Upper lobe of left lung (tissue), 4 donors: Measurements from ENCODE around the gene CPNE4.

Experiments
- EP300 ChIP-seq, 4 donors: sonication (generic); formaldehyde crosslinking; IDR thresholded peaks; one replicate each; pipeline ENCODE4 v1.5.1; 2017; ENCODE audit warnings: antibody characterized with exemption in 4 of 4, control low read depth in 2 of 4
- TF ChIP-seq, protein P1 (sequence below), 6 experiments: fragments of 450-650 bp in 4 of 6; fragments of 200-600 bp in 2 of 6; sonication (generic) in 2 of 6; IDR thresholded peaks; one replicate each; pipeline ENCODE4 v1.5.1; 2016 to 2019; ENCODE audit warnings: antibody characterized with exemption in 6 of 6

DNA sequence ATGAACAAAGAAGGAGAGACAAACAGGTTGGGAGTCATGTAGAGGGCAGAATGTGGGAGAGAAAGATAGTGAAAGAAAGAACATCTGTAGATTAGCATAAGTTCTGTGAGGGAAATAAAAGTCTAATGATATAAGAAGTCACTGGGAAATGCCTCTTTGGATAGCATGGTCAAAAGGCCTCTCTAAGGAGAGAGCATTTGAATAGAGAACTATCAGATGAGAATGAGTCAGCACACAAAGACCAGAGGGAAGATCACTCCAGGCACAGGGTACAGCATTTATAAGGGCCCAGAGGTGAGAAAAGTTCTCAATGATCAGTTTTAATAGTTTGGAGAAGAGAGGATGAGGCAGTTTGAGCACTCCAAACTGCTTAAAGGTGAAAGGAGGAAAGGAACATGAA, 7.9 kb upstream of the CPNE4 start:
- TF ChIP-seq, protein P1, sequence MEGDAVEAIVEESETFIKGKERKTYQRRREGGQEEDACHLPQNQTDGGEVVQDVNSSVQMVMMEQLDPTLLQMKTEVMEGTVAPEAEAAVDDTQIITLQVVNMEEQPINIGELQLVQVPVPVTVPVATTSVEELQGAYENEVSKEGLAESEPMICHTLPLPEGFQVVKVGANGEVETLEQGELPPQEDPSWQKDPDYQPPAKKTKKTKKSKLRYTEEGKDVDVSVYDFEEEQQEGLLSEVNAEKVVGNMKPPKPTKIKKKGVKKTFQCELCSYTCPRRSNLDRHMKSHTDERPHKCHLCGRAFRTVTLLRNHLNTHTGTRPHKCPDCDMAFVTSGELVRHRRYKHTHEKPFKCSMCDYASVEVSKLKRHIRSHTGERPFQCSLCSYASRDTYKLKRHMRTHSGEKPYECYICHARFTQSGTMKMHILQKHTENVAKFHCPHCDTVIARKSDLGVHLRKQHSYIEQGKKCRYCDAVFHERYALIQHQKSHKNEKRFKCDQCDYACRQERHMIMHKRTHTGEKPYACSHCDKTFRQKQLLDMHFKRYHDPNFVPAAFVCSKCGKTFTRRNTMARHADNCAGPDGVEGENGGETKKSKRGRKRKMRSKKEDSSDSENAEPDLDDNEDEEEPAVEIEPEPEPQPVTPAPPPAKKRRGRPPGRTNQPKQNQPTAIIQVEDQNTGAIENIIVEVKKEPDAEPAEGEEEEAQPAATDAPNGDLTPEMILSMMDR (IDR thresholded peaks at IDR 0.05) = no peak
- TF ChIP-seq EP300 (IDR thresholded peaks at IDR 0.05) = no peak
